Keratinocyte (primary cell): Measurements from ENCODE around the gene HOXB8. TPM values are rescaled to one million over a fixed set of nuclear protein-coding genes. Genes with fewer than 3 reads are reported as not detected.

ENCODE experiments used
- DNase-seq: peaks from one replicate; pipeline ENCODE4 v3.0.0-alpha.2; 2011; ENCODE audit warnings: low read depth, missing footprints, low spot score
- FAIRE-seq: peaks from 2 replicates; lab custom pipeline; 2011; peaks lifted over from hg19 to GRCh38; lab: Jason Lieb, UNC
- H2AFZ ChIP-seq: 2 replicates; pipeline ENCODE4 v1.6.0; 2012; ENCODE audit warnings: low read length, control low read depth, inconsistent platforms; ENCODE audit not compliant: control insufficient read depth
- H3K27ac ChIP-seq: 2 replicates; pipeline ENCODE4 v1.5.1; 2011; ENCODE audit warnings: low read length; ENCODE audit not compliant: control insufficient read depth, insufficient read depth
- H3K27me3 ChIP-seq: 3 replicates; pipeline ENCODE4 v1.6.0; 2011; ENCODE audit warnings: low read length; ENCODE audit not compliant: control insufficient read depth, insufficient read depth; ENCODE audit errors: extremely low read depth
- H3K36me3 ChIP-seq, 2 experiments: 2 replicates in 1 of 2; 3 replicates in 1 of 2; pipeline ENCODE4 v1.5.1; 2011; ENCODE audit warnings: low read length in 2 of 2, mild to moderate bottlenecking in 1 of 2; ENCODE audit not compliant: control insufficient read depth in 2 of 2, insufficient read depth in 2 of 2; ENCODE audit errors: extremely low read depth in 1 of 2
- H3K4me1 ChIP-seq: 3 replicates; pipeline ENCODE4 v1.5.1; 2011; ENCODE audit warnings: low read length; ENCODE audit not compliant: control insufficient read depth, insufficient read depth; ENCODE audit errors: extremely low read depth
- H3K4me2 ChIP-seq: 3 replicates; pipeline ENCODE4 v1.6.0; 2011; ENCODE audit warnings: low read depth, low read length; ENCODE audit not compliant: control insufficient read depth, insufficient read depth; ENCODE audit errors: extremely low read depth
- H3K4me3 ChIP-seq, 3 experiments: fragments of 200-600 bp in 1 of 3; sonication (generic) in 1 of 3; 2 replicates in 2 of 3; 3 replicates in 1 of 3; pipeline ENCODE4 v1.5.1; 2011 to 2016; ENCODE audit warnings: low read length in 3 of 3, mild to moderate bottlenecking in 3 of 3, control low read depth in 2 of 3, inconsistent platforms in 1 of 3, low read depth in 1 of 3, mixed read lengths in 1 of 3, mixed run types in 1 of 3, moderate library complexity in 1 of 3; ENCODE audit not compliant: control insufficient read depth in 2 of 3, insufficient read depth in 2 of 3; ENCODE audit errors: extremely low read depth in 1 of 3
- H3K79me2 ChIP-seq: 2 replicates; pipeline ENCODE4 v1.6.0; 2012; ENCODE audit warnings: low read length; ENCODE audit not compliant: control insufficient read depth, insufficient read depth
- H3K9ac ChIP-seq: 3 replicates; pipeline ENCODE4 v1.6.0; 2011; ENCODE audit warnings: low read length; ENCODE audit not compliant: control insufficient read depth, insufficient read depth; ENCODE audit errors: extremely low read depth
- H3K9me1 ChIP-seq: 3 replicates; pipeline ENCODE4 v1.6.0; 2011; ENCODE audit warnings: low read length; ENCODE audit not compliant: control insufficient read depth, insufficient read depth; ENCODE audit errors: extremely low read depth
- H3K9me3 ChIP-seq: 2 replicates; pipeline ENCODE4 v1.5.1; 2012; ENCODE audit warnings: low read depth, low read length; ENCODE audit not compliant: control insufficient read depth
- H4K20me1 ChIP-seq: 3 replicates; pipeline ENCODE4 v1.6.0; 2011; ENCODE audit warnings: low read length; ENCODE audit not compliant: control insufficient read depth, insufficient read depth; ENCODE audit errors: extremely low read depth
- EZH2 ChIP-seq: IDR thresholded peaks from one replicate; pipeline ENCODE4 v1.6.1; 2012; ENCODE audit warnings: inconsistent platforms, mild to moderate bottlenecking, low read length, moderate library complexity
- dilution Hi-C: fragments of 300-500 bp; cut with MboI; formaldehyde crosslinking; loops from one replicate; pipeline ENCODE4 v1.7.0; 2020; ENCODE audit warnings: low sequenced_read_pairs; ENCODE audit not compliant: extremely low pct_ligation_motif_present
- polyA plus RNA-seq, 5 experiments: library from polyadenylated mRNA; depleted of rRNA in 3 of 5; stranded (reverse) in 3 of 5; stranded (forward) in 1 of 5; unstranded in 1 of 5; fragments of >200 nt; gene quantifications; 1 replicate in 1 of 5; 2 replicates in 3 of 5; 3 replicates in 1 of 5; pipeline versions ENCODE4 v1.2.1 to v1.2.3, GENCODE V29; 2011 to 2012; ENCODE audit warnings: missing spikeins in 2 of 5, low read depth in 1 of 5, low replicate concordance in 1 of 5
- TF ChIP-seq, protein P1 (sequence below), 3 experiments: IDR thresholded peaks in 1 of 3; conservative IDR thresholded peaks in 1 of 3; optimal IDR thresholded peaks in 1 of 3; 2 replicates in 2 of 3; 3 replicates in 1 of 3; pipeline versions ENCODE3 to v1.5.1; 2011; ENCODE audit warnings: low read length in 3 of 3, mild to moderate bottlenecking in 3 of 3, moderate library complexity in 2 of 3, control low read depth in 1 of 3, inconsistent platforms in 1 of 3; ENCODE audit not compliant: insufficient read depth in 2 of 3; ENCODE audit errors: extremely low read depth in 1 of 3

Gene HOXB8
- polyA plus RNA-seq, 1 donor (not counting 4 experiments of a cell fraction or from before 2014, with no cell fraction given) = not detected

- Histone ChIP-seq H3K4me2 (no peak overlapping the region), H3K9ac (no peak overlapping the region), H3K27me3 (peaks cover 99% of the 10 kb centered on the region), H3K36me3 (no peaks in the 10 kb centered on the region), H3K4me1 (no peaks in the 10 kb centered on the region), H4K20me1 (peaks cover 4% of the 10 kb centered on the region), H3K79me2 (no peaks in the 10 kb centered on the region), H3K9me3 (no peaks in the 10 kb centered on the region), H2AFZ (no peak overlapping the region), H3K9me1 (no peaks in the 10 kb centered on the region), H3K4me3 (no peak overlapping the region), H3K27ac (no peak overlapping the region)
- dilution Hi-C loops = no loop called here
- DNase-seq = no peak
- TF ChIP-seq EZH2 = no peak
- TF ChIP-seq, protein P1, sequence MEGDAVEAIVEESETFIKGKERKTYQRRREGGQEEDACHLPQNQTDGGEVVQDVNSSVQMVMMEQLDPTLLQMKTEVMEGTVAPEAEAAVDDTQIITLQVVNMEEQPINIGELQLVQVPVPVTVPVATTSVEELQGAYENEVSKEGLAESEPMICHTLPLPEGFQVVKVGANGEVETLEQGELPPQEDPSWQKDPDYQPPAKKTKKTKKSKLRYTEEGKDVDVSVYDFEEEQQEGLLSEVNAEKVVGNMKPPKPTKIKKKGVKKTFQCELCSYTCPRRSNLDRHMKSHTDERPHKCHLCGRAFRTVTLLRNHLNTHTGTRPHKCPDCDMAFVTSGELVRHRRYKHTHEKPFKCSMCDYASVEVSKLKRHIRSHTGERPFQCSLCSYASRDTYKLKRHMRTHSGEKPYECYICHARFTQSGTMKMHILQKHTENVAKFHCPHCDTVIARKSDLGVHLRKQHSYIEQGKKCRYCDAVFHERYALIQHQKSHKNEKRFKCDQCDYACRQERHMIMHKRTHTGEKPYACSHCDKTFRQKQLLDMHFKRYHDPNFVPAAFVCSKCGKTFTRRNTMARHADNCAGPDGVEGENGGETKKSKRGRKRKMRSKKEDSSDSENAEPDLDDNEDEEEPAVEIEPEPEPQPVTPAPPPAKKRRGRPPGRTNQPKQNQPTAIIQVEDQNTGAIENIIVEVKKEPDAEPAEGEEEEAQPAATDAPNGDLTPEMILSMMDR (optimal IDR thresholded peaks at IDR 0.05 in 1 of 3, IDR thresholded peaks at IDR 0.05 in 1 of 3, conservative IDR thresholded peaks at IDR 0.05 in 1 of 3; ENCODE audit: extremely low read depth in 1 of 3, insufficient read depth in 2 of 3, low read length in 3 of 3) = no peak
- FAIRE-seq = no peak
These were observed 28.6 kb upstream of the HOXB8 start for GRCh38 chr17:48643697-48644012.

- Histone ChIP-seq H3K36me3 (no peaks in the 10 kb centered on the region), H3K4me3 (no peak overlapping the region), H3K9me3 (no peaks in the 10 kb centered on the region), H3K4me1 (no peaks in the 10 kb centered on the region), H3K9me1 (no peaks in the 10 kb centered on the region), H3K27ac (no peak overlapping the region), H3K79me2 (no peaks in the 10 kb centered on the region), H3K27me3 (peaks cover 100% of the 10 kb centered on the region), H4K20me1 (peaks cover 4% of the 10 kb centered on the region), H3K4me2 (no peak overlapping the region), H2AFZ (no peak overlapping the region), H3K9ac (no peak overlapping the region)
- DNase-seq = no peak
- dilution Hi-C loops = no loop called here
- no peak for FAIRE-seq
- TF ChIP-seq EZH2 = no peak
- TF ChIP-seq, protein P1 (optimal IDR thresholded peaks at IDR 0.05 in 1 of 3, IDR thresholded peaks at IDR 0.05 in 1 of 3, conservative IDR thresholded peaks at IDR 0.05 in 1 of 3; ENCODE audit: extremely low read depth in 1 of 3, insufficient read depth in 2 of 3, low read length in 3 of 3) = no peak
These were observed 28.0 kb upstream of the HOXB8 start for GRCh38 chr17:48642843-48643696.
